B cell (primary cell): ENCODE data around the gene ARPP19. TPM values are rescaled to one million over a fixed set of nuclear protein-coding genes. Genes with fewer than 3 reads are reported as not detected.
"Not testable (repeated sequence)": the region's sequence is repeated elsewhere in the genome, so short reads cannot be mapped to it uniquely, and the experiment has no call there.

ENCODE experiments used
- ATAC-seq: fragments of 200-7000 bp; cut with Tn5 transposase; one replicate; pipeline ENCODE4 v1.10.0; 2021; ENCODE audit warnings: low read depth, mild to moderate bottlenecking, moderate number of reproducible peaks, moderate library complexity
- CTCF ChIA-PET: fragments of 350-600 bp; sonication (Branson Sonifier 250); formaldehyde crosslinking; loops from one replicate; lab custom pipeline; 2021; ENCODE audit warnings: antibody characterized with exemption, inconsistent platforms; lab: Charles Lee
- POLR2A ChIA-PET: fragments of 350-600 bp; sonication (Branson Sonifier 250); formaldehyde crosslinking; loops from one replicate; lab custom pipeline; 2021; ENCODE audit warnings: antibody characterized with exemption; lab: Charles Lee
- DNase-seq: peaks from one replicate; pipeline ENCODE4 v3.0.0; 2013
- H2AFZ ChIP-seq: 2 replicates; pipeline ENCODE4 v1.6.1; 2012; ENCODE audit warnings: mild to moderate bottlenecking, low read depth, low read length; ENCODE audit not compliant: insufficient read depth, poor library complexity, severe bottlenecking
- H3K27ac ChIP-seq, 2 donors: 1 replicate in 1 of 2; 2 replicates in 1 of 2; pipeline ENCODE4 v1.5.1; 2012 to 2013; ENCODE audit warnings: low read length in 2 of 2, mild to moderate bottlenecking in 2 of 2, moderate library complexity in 1 of 2
- H3K27me3 ChIP-seq, 4 experiments: fragments of 200-600 bp in 1 of 4; sonication (generic) in 1 of 4; replicated peaks in 1 of 4; 1 replicate in 2 of 4; 2 replicates in 2 of 4; pipeline versions ENCODE4 v1.6.1 to v1.7.0; 2013 to 2016; ENCODE audit warnings: low read length in 3 of 4, mild to moderate bottlenecking in 2 of 4, mixed read lengths in 1 of 4, moderate library complexity in 1 of 4; ENCODE audit not compliant: insufficient read depth in 4 of 4, control insufficient read depth in 3 of 4; ENCODE audit errors: control extremely low read depth in 1 of 4
- H3K36me3 ChIP-seq, 2 experiments: replicated peaks in 1 of 2; 1 replicate in 1 of 2; 2 replicates in 1 of 2; pipeline versions ENCODE4 v1.6.1 to v1.7.1; 2013; ENCODE audit warnings: low read length in 1 of 2; ENCODE audit not compliant: insufficient read depth in 2 of 2, control insufficient read depth in 1 of 2; ENCODE audit errors: control extremely low read depth in 1 of 2, extremely low read depth in 1 of 2
- H3K4me1 ChIP-seq, 2 donors: fragments of 200-600 bp in 1 of 2; sonication (generic) in 1 of 2; 1 replicate in 1 of 2; 2 replicates in 1 of 2; pipeline versions ENCODE4 v1.5.1 to v1.6.1; 2013 to 2017; ENCODE audit warnings: low read length in 2 of 2; ENCODE audit not compliant: control insufficient read depth in 2 of 2, insufficient read depth in 2 of 2
- H3K4me2 ChIP-seq: replicated peaks from 2 replicates; pipeline ENCODE3; 2012; ENCODE audit warnings: mild to moderate bottlenecking, low read depth, low read length; ENCODE audit not compliant: poor library complexity, severe bottlenecking
- H3K4me3 ChIP-seq, 5 experiments: fragments of 200-600 bp in 1 of 5; sonication (generic) in 1 of 5; 1 replicate in 3 of 5; 2 replicates in 2 of 5; pipeline versions ENCODE4 v1.5.1 to v1.7.0; 2011 to 2016; ENCODE audit warnings: low read length in 4 of 5, mild to moderate bottlenecking in 4 of 5, low read depth in 2 of 5, control low read depth in 1 of 5, moderate library complexity in 1 of 5; ENCODE audit not compliant: insufficient read depth in 1 of 5; ENCODE audit errors: control extremely low read depth in 1 of 5, extremely low read depth in 1 of 5
- H3K79me2 ChIP-seq: fragments of 200-600 bp; sonication (generic); one replicate; pipeline ENCODE4 v1.6.0; 2016; ENCODE audit warnings: low read length; ENCODE audit not compliant: control insufficient read depth, insufficient read depth
- H3K9ac ChIP-seq: fragments of 200-600 bp; sonication (generic); 2 replicates; pipeline ENCODE4 v1.6.1; 2017; ENCODE audit warnings: mild to moderate bottlenecking, low read length, moderate library complexity
- H3K9me3 ChIP-seq, 3 donors: one replicate each; pipeline versions ENCODE4 v1.6.1 to v1.7.1; 2013; ENCODE audit warnings: low read length in 2 of 3; ENCODE audit not compliant: control insufficient read depth in 2 of 3, insufficient read depth in 1 of 3; ENCODE audit errors: control extremely low read depth in 1 of 3
- H4K20me1 ChIP-seq: 2 replicates; pipeline ENCODE4 v1.6.0; 2012; ENCODE audit warnings: mild to moderate bottlenecking, low read length; ENCODE audit not compliant: insufficient read depth, control insufficient read depth, poor library complexity, severe bottlenecking
- H3K27ac Mint-ChIP-seq: one replicate; pipeline ENCODE4 v1.8.0; 2021; ENCODE audit warnings: mixed read lengths
- H3K27me3 Mint-ChIP-seq: one replicate; pipeline ENCODE4 v1.8.0; 2021; ENCODE audit warnings: mixed read lengths
- H3K4me1 Mint-ChIP-seq: one replicate; pipeline ENCODE4 v1.8.0; 2021; ENCODE audit warnings: mixed read lengths
- H3K4me3 Mint-ChIP-seq: one replicate; pipeline ENCODE4 v1.8.0; 2021; ENCODE audit warnings: mixed read lengths
- H3K9me3 Mint-ChIP-seq: one replicate; pipeline ENCODE4 v1.8.0; 2022; ENCODE audit warnings: mixed read lengths; ENCODE audit not compliant: insufficient read depth
- CTCF ChIP-seq: fragments of 200-600 bp; IDR thresholded peaks from one replicate; pipeline ENCODE4 v1.8.0; 2022; ENCODE audit warnings: antibody characterized with exemption, mild to moderate bottlenecking
- EZH2 ChIP-seq: IDR thresholded peaks from 2 replicates; pipeline ENCODE4 v1.6.1; 2012; ENCODE audit warnings: borderline replicate concordance, low read depth, mild to moderate bottlenecking, moderate library complexity, low read length; ENCODE audit not compliant: insufficient read depth, poor library complexity, severe bottlenecking
- WGBS: methylation state at CpG from one replicate; pipeline ENCODE4 v1.1.5; 2013; ENCODE audit warnings: missing lambda C conversion rate; ENCODE audit not compliant: insufficient coverage; 5-methylcytosine and 5-hydroxymethylcytosine counted together
- intact Hi-C: fragments of 100-400 bp; cut with micrococcal nuclease; formaldehyde crosslinking; loops from one replicate; pipeline ENCODE4 v1.10.0; 2022
- polyA plus RNA-seq: library from polyadenylated mRNA; depleted of rRNA; stranded (reverse); fragments of >200 nt; gene quantifications from 2 replicates; pipeline ENCODE4 v1.2.3, GENCODE V29; 2012
- total RNA-seq, 2 donors: library from RNA; stranded (reverse); fragments of 120-200 nt in 1 of 2; gene quantifications; 1 replicate in 1 of 2; 2 replicates in 1 of 2; pipeline versions ENCODE4 v1.2.3 to v1.2.4, GENCODE V29; 2013 to 2022

Gene ARPP19
- total and polyA plus RNA-seq, 2 donors (not counting 1 experiment from before 2014, with no cell fraction given): 22.0 to 147 TPM

GRCh38 chr15:52551762-52552161 is 17.1 kb downstream of the ARPP19 start:
- CTCF ChIA-PET: no interaction called here
- intact Hi-C loops: no loop called here
- DNase-seq: no peak

GRCh38 chr15:52551186-52551585 is 17.6 kb downstream of the ARPP19 start:
- Histone ChIP-seq H3K36me3 (peaks cover 7 to 43% of the 10 kb centered on the region in 2 experiments), H4K20me1 (peaks cover 22% of the 10 kb centered on the region)
- H3K9me3 ChIP-seq, CTCF ChIA-PET, H3K79me2 ChIP-seq, H3K4me3 Mint-ChIP-seq, H3K4me3 ChIP-seq, H3K27ac ChIP-seq, POLR2A ChIA-PET, ATAC-seq, H3K27me3 ChIP-seq, intact Hi-C loops, H3K4me1 ChIP-seq, H3K27ac Mint-ChIP-seq, H3K9ac ChIP-seq, H3K4me2 ChIP-seq, H2AFZ ChIP-seq, H3K27me3 Mint-ChIP-seq, H3K4me1 Mint-ChIP-seq, DNase-seq, H3K9me3 Mint-ChIP-seq: not testable (repeated sequence)
- WGBS: no CpG with 5 or more reads among the region's 1 CpG

More at GRCh38 chr15:52551762-52552161, 17.1 kb downstream of the ARPP19 start:
- no peak for TF ChIP-seq EZH2
- no peak for TF ChIP-seq CTCF
- Histone ChIP-seq H4K20me1 (peaks cover 27% of the 10 kb centered on the region), H2AFZ (no peak overlapping the region), H3K4me3 (no peak overlapping the region), H3K27ac (no peak overlapping the region), H3K4me2 (no peak overlapping the region), H3K9me3 (no peaks in the 10 kb centered on the region), H3K9ac (no peak overlapping the region), H3K79me2 (peaks cover 10% of the 10 kb centered on the region), H3K27me3 (no peaks in the 10 kb centered on the region), H3K4me1 (peaks cover 0 to 4% of the 10 kb centered on the region in 2 donors), H3K36me3 (peaks cover 11 to 43% of the 10 kb centered on the region in 2 experiments)
- no peaks in the 10 kb centered on the region for H3K27me3 Mint-ChIP-seq
- POLR2A ChIA-PET: no interaction called here
- H3K9me3 Mint-ChIP-seq: no peaks in the 10 kb centered on the region
- H3K4me1 Mint-ChIP-seq: peaks cover 9% of the 10 kb centered on the region
- WGBS: 86% methylated on average over 3 of the region's 6 CpGs
- H3K4me3 Mint-ChIP-seq: no peak overlapping the region
- ATAC-seq: no peak
- no peak overlapping the region for H3K27ac Mint-ChIP-seq
